Measurements from ENCODE around the gene TRPC3.
"Not testable (repeated sequence)": the region's sequence is repeated elsewhere in the genome, so short reads cannot be mapped to it uniquely, and the experiment has no call there.

The TRPC3 gene

DNA sequence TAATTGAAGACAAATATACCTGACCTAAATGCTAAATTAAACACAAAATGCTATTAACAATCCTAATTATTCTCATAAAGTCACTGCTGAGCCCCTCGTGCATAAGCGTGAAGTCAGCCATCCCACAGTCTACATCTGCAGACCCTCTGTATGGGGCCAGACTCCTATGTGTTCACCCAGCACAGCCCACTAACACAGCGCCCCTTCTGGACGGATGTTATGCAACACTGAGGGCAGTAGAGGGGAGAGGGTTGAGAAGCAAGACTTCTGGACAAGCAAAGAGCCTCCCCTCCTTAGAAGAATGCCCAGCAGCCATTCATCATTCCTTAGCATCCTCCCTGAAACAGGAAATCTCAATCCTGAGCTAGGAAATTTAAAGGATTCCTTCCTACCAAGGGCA, 7.9 kb downstream of the TRPC3 start:
- no peak for DNase-seq

DNA sequence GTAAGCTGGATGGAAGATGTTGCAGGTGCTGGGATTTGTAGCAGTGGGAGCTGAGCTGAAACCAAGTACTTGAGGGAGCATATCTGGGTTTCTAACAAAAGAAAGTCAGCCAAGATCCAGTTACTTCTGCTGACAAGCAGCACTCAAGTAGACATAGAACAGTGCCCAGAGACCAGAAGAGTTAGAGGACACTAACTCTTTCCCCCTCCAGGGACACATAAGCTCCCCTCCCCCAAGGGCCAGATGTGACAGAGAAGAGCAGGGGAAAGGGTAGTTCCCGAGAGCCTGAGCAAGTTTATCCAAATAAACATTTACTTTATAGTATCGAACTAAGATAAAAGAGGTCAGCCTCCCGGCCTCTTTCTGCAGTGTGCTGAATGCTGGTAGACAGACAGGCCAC, 12.2 kb downstream of the TRPC3 start:
- no peak for DNase-seq

DNA sequence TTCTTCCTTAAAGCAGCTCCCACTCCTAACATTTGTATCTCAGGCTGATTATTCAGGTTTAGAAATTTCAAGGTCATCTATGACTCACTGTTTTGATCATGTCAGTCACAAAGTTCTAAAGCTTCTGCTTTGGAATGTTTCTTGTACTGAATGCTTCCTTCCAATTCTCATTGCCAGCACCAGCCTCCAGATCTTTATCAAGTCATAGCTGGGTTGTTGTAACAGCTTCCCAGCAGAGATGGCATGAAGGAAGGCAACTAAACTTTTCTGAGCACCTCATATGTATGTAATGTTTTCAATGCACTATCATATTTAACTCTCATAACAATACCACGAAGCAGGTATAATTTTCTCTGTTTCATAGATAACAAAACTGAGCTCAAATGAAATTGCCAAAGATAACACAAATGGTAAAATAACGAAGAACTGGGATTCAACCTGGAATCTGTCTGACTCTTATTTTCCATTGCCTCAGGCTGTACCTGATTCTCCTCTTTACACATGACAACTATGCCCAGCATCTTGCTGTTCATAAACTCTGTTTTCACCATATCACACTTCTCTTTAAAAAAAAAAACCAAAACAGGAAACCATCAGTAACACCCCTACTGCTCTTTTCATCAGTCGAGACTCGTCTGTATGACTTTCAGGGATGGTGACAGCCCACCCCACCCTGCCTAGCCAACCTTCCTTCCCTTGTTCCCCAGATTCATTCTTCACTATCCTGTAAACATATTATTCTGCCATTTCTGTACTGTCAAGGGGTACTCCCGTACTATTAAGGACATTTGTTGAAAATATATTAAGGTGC, 13.4 kb downstream of the TRPC3 start:
- DNase-seq = no peak

DNA sequence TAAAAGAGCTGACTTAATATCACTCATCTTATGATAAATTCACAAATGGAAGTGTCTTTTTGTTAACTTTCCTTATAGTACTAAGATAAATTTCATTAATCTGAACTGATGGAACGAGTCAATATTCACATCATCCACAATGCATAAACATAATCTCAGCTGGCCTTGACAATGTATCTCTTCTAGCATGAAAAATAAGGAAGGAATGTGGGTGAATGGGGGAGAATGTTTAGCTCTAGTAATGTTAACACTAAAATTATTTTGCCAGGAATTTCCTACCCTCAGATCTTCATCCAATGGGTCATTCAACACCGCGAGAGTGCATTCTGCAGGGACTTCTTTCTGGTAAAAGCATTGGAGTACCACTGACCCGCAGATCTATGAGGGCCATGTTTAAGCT, 15.8 kb downstream of the TRPC3 start:
- no peak for DNase-seq

DNA sequence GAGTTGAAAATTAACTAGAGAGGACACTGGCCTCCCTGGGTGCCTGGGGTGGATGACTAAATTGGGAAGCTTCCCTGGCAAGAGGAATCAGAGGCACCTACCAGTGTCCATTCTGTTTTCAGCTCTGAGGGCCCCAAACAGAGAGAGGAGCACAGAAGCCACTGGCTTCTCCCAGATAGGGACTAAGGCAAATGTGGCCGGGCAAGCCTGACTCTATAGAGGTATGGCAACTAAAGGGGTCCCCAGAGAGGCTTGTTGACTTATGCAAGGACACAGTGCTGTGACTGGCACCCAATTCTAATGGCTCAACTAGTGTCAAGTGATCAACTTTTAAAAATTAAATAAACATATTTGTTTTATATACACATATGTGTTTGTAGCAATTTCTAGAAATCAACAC, 17.2 kb downstream of the TRPC3 start:
- no peak for DNase-seq

DNA sequence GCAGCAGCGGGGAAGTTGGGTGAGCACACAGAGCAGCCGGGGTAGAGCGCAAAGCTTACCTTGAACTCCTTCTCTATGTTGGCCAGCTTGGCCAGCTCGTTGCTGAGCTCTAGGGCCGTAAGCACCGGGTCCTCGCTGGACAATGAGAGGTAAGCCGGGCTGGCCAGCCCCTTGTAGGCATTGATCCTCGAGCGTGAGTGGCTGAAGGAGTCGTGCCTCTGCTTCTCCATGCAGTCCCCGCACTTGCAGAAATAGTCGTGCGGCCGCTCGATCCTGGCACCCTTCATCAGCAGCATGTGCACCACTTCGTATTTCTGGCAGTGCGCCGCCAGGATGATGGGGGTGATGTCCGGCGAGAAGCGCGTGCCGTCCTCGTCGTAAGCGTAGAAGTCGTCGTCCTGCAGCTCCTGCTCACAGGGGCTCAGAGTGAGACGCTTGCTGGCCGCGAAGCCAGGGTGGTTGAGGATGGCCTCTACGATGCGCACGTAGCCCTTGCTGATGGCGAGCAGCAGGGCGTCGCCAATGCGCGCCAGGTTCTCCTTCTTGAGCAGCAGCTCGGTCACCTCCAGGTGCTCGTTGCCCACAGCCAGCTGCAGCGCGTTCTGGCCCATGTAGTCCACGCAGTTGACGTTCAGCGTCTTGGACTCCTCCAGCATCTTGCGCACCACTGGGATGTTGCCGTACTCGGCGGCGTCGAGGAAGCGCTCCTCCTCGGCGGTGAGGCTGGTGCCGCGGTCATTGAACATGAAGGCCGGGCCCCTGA, 19.5 kb downstream of the TRPC3 start:
- DNase-seq = no peak

DNA sequence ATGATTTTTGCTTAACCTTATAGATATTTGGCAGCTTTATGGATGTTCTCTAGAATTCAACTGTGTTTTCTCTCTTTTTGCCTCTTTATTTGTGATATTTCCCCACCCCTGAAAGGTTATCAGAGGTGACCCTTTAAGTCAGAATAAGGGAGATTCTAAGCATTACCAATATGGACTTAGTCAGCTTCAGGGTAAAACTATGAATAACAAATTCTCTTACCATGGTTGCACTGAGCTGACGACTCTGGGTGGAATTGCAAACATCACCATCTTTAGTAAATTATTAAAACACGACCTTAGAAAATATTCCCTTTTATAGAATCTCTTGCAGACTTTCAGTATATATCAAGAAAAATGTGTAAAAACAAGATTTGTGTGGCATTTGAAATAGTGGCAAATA, 21.6 kb downstream of the TRPC3 start:
- no peak for DNase-seq

DNA sequence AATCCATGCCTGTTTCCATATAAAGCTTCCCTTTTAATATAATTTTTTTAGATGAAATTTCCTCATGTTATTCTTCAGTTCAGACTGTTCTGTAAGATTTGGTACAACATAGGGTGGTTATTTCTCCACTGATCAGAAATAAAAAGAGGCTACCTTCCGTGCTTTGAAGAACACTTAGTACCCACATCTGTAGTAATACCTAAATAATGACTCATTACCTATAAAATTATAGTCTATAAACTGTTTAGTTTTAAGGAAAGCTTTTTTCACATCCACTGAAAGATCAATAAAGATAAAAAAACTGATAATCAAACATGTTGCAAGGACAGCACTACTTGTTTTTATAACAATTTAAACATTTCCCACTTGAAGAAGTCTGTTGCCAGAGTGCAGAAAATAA, 23.9 kb downstream of the TRPC3 start:
- DNase-seq = no peak

DNA sequence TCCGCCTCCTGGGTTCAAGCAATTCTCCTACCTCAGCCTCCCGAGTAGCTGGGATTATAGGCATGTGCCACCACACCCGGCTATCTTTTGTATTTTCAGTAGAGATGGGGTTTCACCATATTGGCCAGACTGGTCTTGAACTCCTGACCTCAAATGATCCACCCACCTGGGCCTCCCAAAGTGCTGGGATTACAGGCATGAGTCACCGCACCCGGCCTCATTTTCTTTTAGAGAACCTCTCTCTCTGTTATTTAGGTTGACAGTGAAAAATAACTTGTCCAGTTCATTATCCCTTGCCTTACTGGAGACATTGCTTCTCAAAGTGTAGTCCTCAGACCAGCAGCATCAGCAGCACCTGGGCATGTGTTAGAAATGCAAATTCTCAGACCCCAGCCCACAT, 25.4 kb downstream of the TRPC3 start:
- DNase-seq = not testable (repeated sequence)

DNA sequence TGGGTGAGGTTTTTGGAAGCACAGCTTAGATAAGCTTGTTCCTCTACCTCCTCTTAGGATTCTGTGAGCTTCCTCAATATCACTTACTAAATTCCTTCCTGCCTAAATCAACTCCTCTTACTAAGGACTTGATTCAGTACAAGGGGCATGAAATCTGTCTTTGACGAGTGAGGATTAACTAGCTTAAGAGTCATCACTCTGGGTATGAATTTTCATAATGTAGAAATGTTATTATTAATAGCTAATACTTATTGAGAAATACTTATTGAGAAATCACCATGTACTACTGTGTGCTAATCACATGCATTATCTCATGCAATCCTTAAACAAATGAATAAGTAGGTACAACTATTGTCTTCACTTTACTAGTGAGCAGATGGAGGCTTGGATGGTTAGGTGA, 28.6 kb downstream of the TRPC3 start:
- DNase-seq = no peak

DNA sequence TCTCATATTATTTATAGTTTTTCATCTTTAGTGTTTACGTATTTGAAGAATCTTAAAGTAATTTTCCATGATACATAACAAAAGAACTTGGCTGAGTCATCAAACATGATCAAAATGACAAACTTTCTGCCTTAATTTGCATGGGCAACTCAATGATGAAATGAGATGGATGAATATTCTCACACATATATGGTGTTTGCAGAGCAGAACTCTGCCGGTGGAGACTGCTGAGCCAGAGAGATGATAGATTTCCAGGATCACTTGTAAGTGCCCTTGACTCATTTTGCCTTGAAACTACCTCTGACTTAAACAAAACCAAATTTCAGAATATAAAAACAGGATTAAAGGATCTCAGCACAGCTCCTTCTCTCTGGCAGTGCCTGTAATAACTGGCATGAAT, 38.2 kb downstream of the TRPC3 start:
- no peak for DNase-seq

DNA sequence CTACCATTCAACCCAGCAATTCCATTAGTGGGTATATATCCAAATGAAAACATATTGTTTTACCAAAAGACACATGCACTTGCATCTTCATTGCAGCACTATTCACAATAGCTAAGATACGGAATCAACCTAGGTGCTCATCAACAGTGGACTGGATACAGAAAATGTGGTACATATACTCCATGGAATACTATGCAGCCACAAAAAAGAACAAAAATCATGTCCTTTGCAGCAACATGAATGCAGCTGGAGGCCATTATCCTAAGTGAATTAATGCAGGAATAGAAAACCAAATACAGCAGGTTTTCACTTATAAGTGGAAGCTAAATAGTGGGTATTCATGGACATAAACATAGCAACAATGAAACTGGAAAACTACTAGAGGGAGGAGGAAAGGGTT, 43.5 kb downstream of the TRPC3 start:
- DNase-seq = no peak

DNA sequence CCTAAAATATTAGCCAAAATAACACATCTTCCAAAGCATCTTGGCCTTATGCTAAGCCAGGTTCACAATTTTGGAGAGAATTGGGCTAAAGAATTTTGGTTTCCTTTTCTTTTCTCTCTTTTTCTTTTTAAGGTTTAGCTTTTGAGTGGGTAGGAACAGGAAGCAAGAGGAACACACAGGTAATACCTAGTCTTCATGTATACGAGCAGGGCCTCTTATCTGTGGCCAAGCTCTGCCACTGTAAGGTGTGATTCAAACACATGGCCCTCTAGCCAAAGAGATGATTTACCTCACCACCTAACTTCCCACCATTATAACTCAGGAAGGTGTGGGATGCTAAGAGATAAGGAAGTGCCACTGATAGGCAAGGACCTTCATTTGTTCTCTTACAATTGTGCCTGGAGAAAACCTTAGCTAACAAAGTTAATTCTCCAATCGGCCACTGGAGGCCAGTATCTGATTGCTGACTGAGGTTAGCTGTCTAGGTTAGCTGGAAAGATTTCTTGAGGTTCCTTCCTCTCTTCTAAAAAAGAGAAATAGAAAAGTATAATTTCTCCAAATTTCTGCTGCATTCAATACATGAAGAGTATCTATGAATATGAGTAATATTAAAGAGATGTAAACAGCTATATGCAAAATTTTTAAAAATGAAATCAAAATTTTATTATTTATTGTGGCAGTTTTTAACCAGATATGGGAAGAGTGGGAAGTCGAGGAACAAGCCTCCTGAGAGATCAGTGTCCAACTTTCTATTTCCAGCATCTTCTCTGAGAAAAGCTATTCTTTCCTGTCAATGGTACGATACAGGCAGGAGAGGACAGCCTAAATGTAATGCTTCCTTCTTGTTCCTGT, 51.5 kb downstream of the TRPC3 start:
- DNase-seq = peak; percentile 13

DNA sequence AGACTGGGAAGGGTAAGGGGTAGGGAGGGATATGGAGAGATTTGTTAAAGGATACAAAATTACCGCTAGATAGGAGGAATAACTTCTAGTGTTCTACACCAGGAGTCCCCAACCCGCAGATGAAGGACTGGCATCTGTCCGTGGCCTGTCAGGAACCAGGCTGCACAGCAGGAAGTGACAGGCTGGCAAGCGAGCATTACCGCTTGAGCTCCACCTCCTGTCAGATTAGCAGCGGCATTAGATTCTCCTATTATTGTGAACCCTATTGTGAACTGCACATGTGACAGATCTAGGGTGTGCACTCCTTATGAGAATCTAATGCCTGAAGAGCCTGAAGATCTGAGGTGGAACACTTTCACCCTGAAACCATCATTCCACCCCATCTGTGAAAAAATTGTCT, 53.7 kb downstream of the TRPC3 start:
- DNase-seq = no peak

DNA sequence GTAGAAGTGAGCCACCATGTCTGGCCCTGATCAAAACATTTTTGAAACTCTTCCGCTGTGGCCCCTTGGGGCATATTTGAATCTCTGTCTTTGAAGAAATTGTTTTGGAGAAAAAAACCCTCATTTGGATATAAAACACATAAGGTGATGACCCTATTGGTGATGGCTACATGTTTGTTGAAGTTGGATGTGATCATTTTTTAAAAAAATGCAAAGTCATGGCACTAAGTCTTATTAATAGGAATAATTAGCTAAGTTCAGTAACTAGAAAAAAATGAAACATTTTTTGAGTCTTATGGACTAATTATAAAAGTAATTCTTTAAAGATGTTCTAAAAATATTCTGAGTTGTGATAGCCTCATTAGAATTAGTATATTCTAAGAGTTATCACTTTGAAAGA, 63.7 kb downstream of the TRPC3 start:
- DNase-seq = no peak

DNA sequence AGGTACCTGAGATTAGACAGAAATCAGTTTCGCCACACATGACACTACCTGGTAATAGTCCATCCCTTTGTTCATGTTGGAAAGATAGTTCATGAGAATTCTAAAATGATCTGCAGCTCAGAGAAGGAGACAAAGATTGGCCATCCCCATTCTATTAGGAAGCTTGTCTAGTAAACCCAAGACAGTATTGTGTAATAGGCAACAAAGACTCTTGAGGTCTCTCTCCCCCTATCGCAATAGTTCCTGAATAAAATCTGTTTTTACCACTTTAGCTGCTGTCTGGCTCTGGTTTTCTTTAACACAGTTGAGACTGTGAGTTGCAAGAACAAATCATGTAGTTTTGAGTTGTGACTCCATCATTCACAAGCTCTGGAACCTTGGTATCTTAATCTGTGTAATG, 66.7 kb downstream of the TRPC3 start:
- DNase-seq = no peak

DNA sequence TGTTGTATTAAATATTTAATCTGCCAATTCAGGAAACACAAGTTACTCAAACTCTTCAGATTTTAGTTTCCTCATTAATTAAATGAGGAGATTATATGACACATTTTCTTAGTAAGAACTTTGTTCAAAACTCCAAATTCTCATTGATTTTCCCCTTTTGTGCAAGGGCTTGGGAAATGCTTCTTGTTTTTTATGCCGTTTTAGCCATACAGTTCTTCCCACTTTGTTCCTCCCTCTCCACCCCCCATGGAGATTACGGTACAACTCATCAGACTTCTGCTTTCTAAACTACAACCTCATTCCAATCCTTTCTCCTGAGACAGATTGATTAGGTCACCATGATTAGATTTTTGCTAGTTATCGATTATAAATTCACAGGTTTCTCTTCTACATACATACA, 70.7 kb downstream of the TRPC3 start:
- DNase-seq = no peak

DNA sequence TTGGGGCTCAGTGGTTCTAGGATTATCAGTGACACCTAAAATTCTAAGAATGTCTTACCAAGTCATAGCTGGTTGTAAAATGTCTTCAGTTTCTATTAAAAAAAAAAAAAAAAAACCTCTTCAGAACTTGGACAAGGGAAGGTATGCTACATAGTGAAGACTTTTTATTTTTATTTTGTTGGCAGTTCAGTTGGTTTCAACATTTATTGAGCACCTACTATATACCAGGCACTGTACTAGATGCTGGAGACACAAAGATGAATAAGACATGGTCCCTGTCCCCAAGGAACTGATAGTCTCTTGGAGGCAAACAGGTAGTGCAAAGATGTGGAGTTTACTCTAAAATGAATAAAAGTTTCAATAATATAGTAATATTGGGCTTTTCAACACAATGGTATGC, 72.7 kb downstream of the TRPC3 start:
- DNase-seq = no peak

DNA sequence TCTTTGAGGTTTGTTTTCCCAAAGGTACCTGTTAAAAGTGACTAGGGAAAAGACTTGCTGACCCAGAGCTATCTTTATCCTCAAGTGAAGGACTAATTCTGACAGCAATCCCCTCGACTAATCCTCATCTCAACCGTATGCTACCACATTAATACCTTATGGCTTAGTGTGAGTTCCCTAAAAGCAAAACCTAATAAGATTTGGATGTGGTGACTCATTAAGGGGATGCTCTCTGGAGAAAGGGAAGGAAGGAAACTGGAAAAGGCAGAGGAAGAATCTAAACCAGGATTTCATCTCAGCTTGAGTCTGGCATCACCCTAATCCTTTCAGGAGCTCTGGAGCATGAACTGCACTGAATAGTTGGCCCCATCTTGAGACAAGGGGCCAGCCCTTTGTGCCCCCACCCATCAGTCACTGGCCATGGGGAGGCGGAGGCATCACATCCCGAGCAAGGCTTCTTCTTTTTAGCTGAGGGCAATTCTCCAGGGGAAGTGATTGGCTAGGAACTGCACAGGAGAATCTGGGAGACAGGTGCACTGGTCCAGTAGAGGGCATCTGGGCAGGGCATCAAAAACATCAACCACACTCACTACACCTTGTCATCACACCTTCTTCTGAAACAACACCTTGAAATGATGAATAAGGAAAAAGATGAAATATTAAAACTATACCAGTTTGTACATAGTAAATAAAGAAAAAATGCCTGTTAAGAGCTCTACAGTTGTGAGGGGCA, 74.7 kb downstream of the TRPC3 start:
- no peak for DNase-seq

DNA sequence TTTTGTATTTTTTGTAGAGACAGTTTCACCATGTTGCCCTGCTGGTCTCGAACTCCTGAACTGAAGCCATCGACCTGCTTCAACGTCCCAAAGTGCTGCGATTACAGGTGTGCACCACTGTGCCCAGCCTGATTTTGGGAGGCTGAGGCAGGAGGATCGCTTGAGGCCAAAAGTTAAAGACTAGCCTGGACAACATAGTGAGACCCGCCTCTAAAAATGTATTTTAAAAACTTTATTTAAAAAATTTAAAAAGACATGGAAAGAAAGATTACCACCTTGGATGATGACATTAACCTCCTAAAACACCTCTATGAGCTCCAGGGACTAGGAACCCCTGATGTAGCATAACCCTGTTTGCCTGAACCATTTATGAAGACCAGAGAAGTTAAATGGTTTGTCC, 75.8 kb downstream of the TRPC3 start:
- no peak for DNase-seq

DNA sequence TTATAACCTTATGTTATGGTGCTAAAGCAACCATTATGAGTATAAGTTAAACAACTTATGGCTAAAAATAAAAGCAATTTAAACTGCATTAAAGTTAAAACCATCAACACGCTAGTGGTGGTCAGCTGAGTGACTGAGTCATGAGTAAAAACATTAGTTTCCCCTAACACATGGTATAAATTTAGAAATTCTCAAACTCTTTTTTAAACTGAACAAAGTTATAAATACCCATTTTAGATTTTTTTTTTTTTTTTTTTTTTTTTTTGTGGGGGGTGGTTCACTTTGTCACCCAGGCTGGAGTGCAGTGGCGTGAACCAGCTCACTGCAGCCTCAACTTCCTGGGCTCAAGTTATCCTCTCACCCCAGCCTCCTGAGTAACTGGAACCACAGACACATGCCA, 76.2 kb downstream of the TRPC3 start:
- no peak for DNase-seq

DNA sequence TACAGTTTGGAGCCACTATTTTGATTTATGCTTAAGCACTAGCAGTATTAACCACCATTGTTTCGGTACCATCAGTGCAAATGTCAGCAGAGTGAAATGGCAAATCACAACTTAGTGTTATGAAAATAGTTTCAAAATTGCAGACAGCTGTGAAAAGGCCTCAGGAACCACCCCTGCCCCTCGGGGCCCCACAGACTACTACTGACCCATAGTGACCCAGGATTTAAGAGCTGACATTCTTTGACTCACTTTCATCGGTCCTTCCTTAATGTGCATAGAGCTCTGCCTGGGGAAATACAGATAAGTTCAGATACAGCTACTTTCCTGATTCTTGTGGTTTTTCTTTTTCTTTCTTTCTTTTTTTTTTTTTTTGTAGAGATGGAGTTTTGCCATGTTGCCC, 78.3 kb downstream of the TRPC3 start:
- no peak for DNase-seq
